ENCODE data around the gene SELENOO. TPM values are rescaled to one million over a fixed set of nuclear protein-coding genes. Genes with fewer than 3 reads are reported as not detected.

The SELENOO gene
- total and polyA plus RNA-seq, 2 experiments from 2014 or later: 31.6 to 37.7 TPM

DNA sequence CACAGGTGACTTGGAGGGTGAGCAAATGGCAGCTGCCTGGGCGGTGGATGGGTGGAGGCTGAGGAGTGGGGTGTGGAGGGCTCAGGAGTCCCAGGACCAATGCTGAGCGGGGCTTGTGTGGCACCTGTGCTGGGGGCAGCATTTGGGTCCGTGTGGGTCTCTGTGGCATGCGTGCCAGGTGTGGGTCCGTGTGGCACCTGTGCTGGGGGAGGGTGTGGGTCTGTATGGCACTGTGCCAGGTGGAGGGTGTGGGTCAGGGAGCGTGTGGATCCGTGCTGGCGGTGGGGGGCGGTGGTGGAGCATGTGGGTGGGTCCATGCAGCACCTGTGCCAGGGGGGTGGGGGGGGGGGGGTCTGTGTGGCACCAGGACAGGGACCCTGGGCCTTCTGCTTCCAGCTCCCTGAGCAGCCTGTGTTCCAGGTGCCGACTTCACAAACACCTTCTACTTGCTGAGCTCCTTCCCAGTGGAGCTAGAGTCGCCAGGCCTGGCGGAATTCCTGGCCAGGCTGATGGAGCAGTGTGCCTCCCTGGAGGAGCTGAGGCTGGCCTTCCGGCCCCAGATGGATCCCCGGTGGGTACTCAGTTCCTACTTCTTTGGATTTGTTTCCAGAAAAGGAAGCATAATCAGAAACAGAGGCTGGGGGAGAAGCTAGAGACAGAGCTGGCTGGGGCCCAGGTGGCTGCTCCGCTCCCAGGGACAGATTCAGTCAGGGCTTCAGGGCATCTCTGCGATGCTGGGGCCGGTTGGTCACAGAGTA, 14.7 kb downstream of the SELENOO start:
- Histone ChIP-seq H4K20me1 (ENCODE audit: insufficient read depth, poor library complexity, severe bottlenecking) (peaks cover 20% of the 10 kb centered on the region), H3K79me2 (peaks cover 34% of the 10 kb centered on the region), H3K36me3 (replicated peaks; ENCODE audit: insufficient read depth, low read depth) (no peaks in the 10 kb centered on the region), H3K27me3 (no peaks in the 10 kb centered on the region), H3K4me2 (no peak overlapping the region), H3K4me3 (no peak overlapping the region), H3K9me2 (replicated peaks; ENCODE audit: insufficient read depth) (no peaks in the 10 kb centered on the region), H3K27ac (no peak overlapping the region), H2AFZ (no peak overlapping the region), H3K4me1 (ENCODE audit: insufficient read depth) (no peaks in the 10 kb centered on the region), H3K9me3 (ENCODE audit: low read depth) (no peaks in the 10 kb centered on the region)
- no peak for TF ChIP-seq EZH2 (IDR thresholded peaks at IDR 0.05; ENCODE audit: borderline replicate concordance)
- TF ChIP-seq, protein P1, sequence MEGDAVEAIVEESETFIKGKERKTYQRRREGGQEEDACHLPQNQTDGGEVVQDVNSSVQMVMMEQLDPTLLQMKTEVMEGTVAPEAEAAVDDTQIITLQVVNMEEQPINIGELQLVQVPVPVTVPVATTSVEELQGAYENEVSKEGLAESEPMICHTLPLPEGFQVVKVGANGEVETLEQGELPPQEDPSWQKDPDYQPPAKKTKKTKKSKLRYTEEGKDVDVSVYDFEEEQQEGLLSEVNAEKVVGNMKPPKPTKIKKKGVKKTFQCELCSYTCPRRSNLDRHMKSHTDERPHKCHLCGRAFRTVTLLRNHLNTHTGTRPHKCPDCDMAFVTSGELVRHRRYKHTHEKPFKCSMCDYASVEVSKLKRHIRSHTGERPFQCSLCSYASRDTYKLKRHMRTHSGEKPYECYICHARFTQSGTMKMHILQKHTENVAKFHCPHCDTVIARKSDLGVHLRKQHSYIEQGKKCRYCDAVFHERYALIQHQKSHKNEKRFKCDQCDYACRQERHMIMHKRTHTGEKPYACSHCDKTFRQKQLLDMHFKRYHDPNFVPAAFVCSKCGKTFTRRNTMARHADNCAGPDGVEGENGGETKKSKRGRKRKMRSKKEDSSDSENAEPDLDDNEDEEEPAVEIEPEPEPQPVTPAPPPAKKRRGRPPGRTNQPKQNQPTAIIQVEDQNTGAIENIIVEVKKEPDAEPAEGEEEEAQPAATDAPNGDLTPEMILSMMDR (IDR thresholded peaks at IDR 0.05; ENCODE audit: poor library complexity): no peak
- no peak for TF ChIP-seq EZH2phosphoT487 (IDR thresholded peaks at IDR 0.05; ENCODE audit: low read depth, severe bottlenecking, unreplicated experiment)
- 96% methylated on average over 14 of the region's 17 CpGs for WGBS (ENCODE audit: low lambda C conversion rate, missing lambda C conversion rate)
- no peak for DNase-seq (ENCODE audit: low spot score)

DNA sequence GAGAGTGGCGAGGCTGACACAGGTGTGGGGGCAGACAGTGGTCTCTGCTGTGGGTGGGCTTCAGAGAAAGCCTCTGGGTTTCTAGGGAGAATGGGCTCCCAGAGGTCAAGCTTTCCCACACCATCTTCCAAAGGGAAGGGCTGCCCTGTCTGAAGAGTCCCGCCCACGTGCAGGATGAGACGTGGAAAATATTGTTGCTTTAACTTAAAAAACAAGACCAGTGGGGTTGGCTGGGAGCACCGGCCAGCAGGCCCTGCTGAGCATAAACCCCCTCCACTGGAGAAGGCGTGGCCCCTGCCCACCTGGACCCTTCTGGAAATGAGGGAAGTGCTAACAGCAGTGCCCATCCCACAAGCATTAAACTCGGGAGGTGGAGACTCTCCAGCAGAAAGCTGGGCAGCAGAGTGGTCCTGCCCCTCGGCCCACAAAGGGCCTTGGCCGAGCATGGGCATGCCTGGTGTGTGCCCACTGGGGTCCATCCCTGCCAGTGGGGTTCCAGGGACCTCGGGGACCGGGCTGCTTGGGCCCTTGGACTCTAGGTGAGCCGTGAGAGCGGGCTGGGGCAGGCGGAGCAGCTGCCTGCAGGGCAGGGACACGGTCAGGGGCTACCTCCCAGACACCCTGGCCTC, 15.4 kb downstream of the SELENOO start:
- Histone ChIP-seq H2AFZ (no peak overlapping the region), H3K9me2 (replicated peaks; ENCODE audit: insufficient read depth) (no peaks in the 10 kb centered on the region), H4K20me1 (ENCODE audit: insufficient read depth, poor library complexity, severe bottlenecking) (peaks cover 20% of the 10 kb centered on the region), H3K27ac (no peak overlapping the region), H3K79me2 (peaks cover 33% of the 10 kb centered on the region), H3K4me1 (ENCODE audit: insufficient read depth) (no peaks in the 10 kb centered on the region), H3K27me3 (no peaks in the 10 kb centered on the region), H3K9me3 (ENCODE audit: low read depth) (no peaks in the 10 kb centered on the region), H3K36me3 (replicated peaks; ENCODE audit: insufficient read depth, low read depth) (no peaks in the 10 kb centered on the region), H3K4me3 (no peak overlapping the region), H3K4me2 (no peak overlapping the region)
- TF ChIP-seq, protein P1 (IDR thresholded peaks at IDR 0.05; ENCODE audit: poor library complexity): no peak
- TF ChIP-seq EZH2 (IDR thresholded peaks at IDR 0.05; ENCODE audit: borderline replicate concordance): no peak
- TF ChIP-seq EZH2phosphoT487 (IDR thresholded peaks at IDR 0.05; ENCODE audit: low read depth, severe bottlenecking, unreplicated experiment): no peak
- DNase-seq (ENCODE audit: low spot score): no peak
- WGBS (ENCODE audit: low lambda C conversion rate, missing lambda C conversion rate): 94% methylated on average over 14 of the region's 15 CpGs

DNA sequence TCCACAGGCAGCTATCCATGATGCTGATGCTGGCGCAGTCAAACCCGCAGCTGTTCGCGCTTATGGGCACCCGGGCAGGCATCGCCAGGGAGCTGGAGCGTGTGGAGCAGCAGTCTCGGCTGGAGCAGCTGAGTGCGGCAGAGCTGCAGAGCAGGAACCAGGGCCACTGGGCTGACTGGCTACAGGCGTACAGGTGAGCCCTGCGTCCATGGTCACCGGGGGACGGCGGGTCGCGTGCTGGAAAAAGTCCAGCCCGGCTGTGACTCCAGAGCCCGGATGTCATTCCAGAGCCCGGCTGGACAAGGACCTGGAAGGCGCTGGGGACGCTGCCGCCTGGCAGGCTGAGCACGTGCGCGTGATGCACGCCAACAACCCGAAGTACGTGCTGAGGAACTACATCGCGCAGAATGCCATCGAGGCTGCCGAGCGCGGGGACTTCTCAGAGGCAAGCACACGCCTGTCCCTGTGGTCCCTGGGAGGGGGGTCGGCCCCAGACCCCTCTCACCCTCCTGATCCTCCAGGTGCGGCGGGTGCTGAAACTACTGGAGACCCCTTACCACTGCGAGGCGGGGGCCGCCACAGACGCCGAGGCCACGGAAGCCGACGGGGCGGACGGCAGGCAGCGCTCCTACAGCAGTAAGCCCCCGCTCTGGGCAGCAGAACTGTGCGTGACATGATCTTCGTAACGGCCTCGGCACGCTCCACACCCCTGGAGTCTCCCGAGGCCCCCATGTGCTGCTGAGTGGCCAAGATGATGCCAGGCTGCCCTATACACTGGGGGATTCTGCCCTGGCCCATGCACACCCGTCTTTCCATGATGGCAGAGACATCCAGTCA, 16.1 kb downstream of the SELENOO start:
- Histone ChIP-seq H3K79me2 (peaks cover 26% of the 10 kb centered on the region), H3K4me2 (no peak overlapping the region), H3K9me3 (ENCODE audit: low read depth) (no peaks in the 10 kb centered on the region), H2AFZ (no peak overlapping the region), H4K20me1 (ENCODE audit: insufficient read depth, poor library complexity, severe bottlenecking) (peaks cover 17% of the 10 kb centered on the region), H3K4me3 (no peak overlapping the region), H3K27ac (no peak overlapping the region), H3K27me3 (no peaks in the 10 kb centered on the region), H3K36me3 (replicated peaks; ENCODE audit: insufficient read depth, low read depth) (no peaks in the 10 kb centered on the region), H3K9me2 (replicated peaks; ENCODE audit: insufficient read depth) (no peaks in the 10 kb centered on the region), H3K4me1 (ENCODE audit: insufficient read depth) (no peaks in the 10 kb centered on the region)
- TF ChIP-seq, protein P1 (IDR thresholded peaks at IDR 0.05; ENCODE audit: poor library complexity): no peak
- no peak for TF ChIP-seq EZH2phosphoT487 (IDR thresholded peaks at IDR 0.05; ENCODE audit: low read depth, severe bottlenecking, unreplicated experiment)
- TF ChIP-seq EZH2 (IDR thresholded peaks at IDR 0.05; ENCODE audit: borderline replicate concordance): no peak
- WGBS (ENCODE audit: low lambda C conversion rate, missing lambda C conversion rate): 98% methylated on average over 53 of the region's 57 CpGs
- no peak for DNase-seq (ENCODE audit: low spot score)

Data from hepatocyte (in vitro differentiated cells).